Mucosa of descending colon (tissue), 3 donors: ENCODE results near the gene ATF7. TPM values are rescaled to one million over a fixed set of nuclear protein-coding genes. Genes with fewer than 3 reads are reported as not detected.

Experiments used
- ATAC-seq: fragments of 200-7000 bp; cut with Tn5 transposase; one replicate; pipeline ENCODE4 v1.9.1; 2020; ENCODE audit warnings: mild to moderate bottlenecking, moderate library complexity
- DNase-seq, 3 donors: peaks; one replicate each; pipeline ENCODE4 v3.0.0-alpha.2; 2020
- H3K36me3 ChIP-seq: fragments of 200-600 bp; one replicate; pipeline ENCODE4 v1.8.0; 2021; ENCODE audit warnings: low read depth, mild to moderate bottlenecking
- H3K4me1 ChIP-seq: fragments of 200-600 bp; one replicate; pipeline ENCODE4 v1.8.0; 2021; ENCODE audit warnings: low read depth, mild to moderate bottlenecking
- H3K4me3 ChIP-seq: fragments of 200-600 bp; one replicate; pipeline ENCODE4 v1.8.0; 2021; ENCODE audit warnings: mild to moderate bottlenecking
- H3K9me3 ChIP-seq: fragments of 200-600 bp; one replicate; pipeline ENCODE4 v1.8.0; 2021; ENCODE audit warnings: mild to moderate bottlenecking
- CTCF ChIP-seq: fragments of 200-600 bp; IDR thresholded peaks from one replicate; pipeline ENCODE4 v1.8.0; 2022; ENCODE audit warnings: antibody characterized with exemption, mild to moderate bottlenecking
- intact Hi-C, 2 donors: fragments of 100-400 bp; cut with DNase I in 1 of 2; cut with micrococcal nuclease in 1 of 2; formaldehyde crosslinking; loops; one replicate each; pipeline versions ENCODE4 v1.11.0 to v1.11.1; 2022; cut with DNase I, micrococcal nuclease
- total RNA-seq, 3 donors: library from RNA; stranded (reverse); fragmentation: NEBNext Ultra II Directional in 2 of 3; extraction: Animal tissue kit (Norgen Biotek cat#: 25700) in 2 of 3; gene quantifications; one replicate each; pipeline versions ENCODE4 v1.2.1 to v1.2.4, GENCODE V29; 2021 to 2023
- donor health status: DM: no; HTN: no; CAD: no; lungs with moderate emphysema.
- donor health status: DM: no; HTN: no; CAD: no.
- donor health status: DM: no; HTN: yes; CAD: no.

ATF7 gene
- total RNA-seq, 3 donors from 2014 or later = 35.6 to 50.9 (median 42.8) TPM

- Histone ChIP-seq H3K36me3 (peaks cover 4% of the 10 kb centered on the region), H3K4me1 (peaks cover 9% of the 10 kb centered on the region), H3K9me3 (no peaks in the 10 kb centered on the region), H3K4me3 (no peak overlapping the region)
- peak in 1 of 3 donors; percentile 59 for DNase-seq
- peak; percentile 98 for ATAC-seq
- intact Hi-C loops = no loop called here
- TF ChIP-seq CTCF = no peak
These were observed 87.9 kb downstream of the ATF7 start for GRCh38 chr12:53538209-53538689.

- Histone ChIP-seq H3K9me3 (no peaks in the 10 kb centered on the region), H3K36me3 (peaks cover 4% of the 10 kb centered on the region), H3K4me1 (peaks cover 9% of the 10 kb centered on the region), H3K4me3 (no peak overlapping the region)
- intact Hi-C loops = no loop called here
- no peak for TF ChIP-seq CTCF
- ATAC-seq (no peak), DNase-seq (no peak)
These were observed 89.2 kb downstream of the ATF7 start for GRCh38 chr12:53536962-53537361.

GRCh38 chr12:53533471-53533870 lies 92.7 kb downstream of the ATF7 start:
- Histone ChIP-seq H3K9me3 (no peaks in the 10 kb centered on the region), H3K4me1 (no peaks in the 10 kb centered on the region), H3K4me3 (no peak overlapping the region), H3K36me3 (peaks cover 11% of the 10 kb centered on the region)
- intact Hi-C loops = no loop called here
- no peak for ATAC-seq
- TF ChIP-seq CTCF = no peak
- DNase-seq = no peak

- intact Hi-C loops = no loop called here
These were observed 93.4 kb downstream of the ATF7 start for GRCh38 chr12:53532524-53533445.

GRCh38 chr12:53532021-53532420 lies 94.2 kb downstream of the ATF7 start:
- intact Hi-C loops = no loop called here
- Histone ChIP-seq H3K9me3 (no peaks in the 10 kb centered on the region), H3K4me3 (no peak overlapping the region), H3K36me3 (peaks cover 11% of the 10 kb centered on the region), H3K4me1 (no peaks in the 10 kb centered on the region)
- DNase-seq (no peak), ATAC-seq (no peak)
- no peak for TF ChIP-seq CTCF

More at GRCh38 chr12:53532524-53533445, 93.4 kb downstream of the ATF7 start:
- Histone ChIP-seq H3K9me3 (no peaks in the 10 kb centered on the region), H3K4me1 (no peaks in the 10 kb centered on the region), H3K4me3 (no peak overlapping the region), H3K36me3 (peaks cover 11% of the 10 kb centered on the region)
- DNase-seq (no peak), ATAC-seq (no peak)
- TF ChIP-seq CTCF = no peak
